Tibial nerve (tissue), 3 donors: ENCODE results near the gene AFG1L.

Source experiments
- POLR2A ChIP-seq, 2 donors: fragments of 450-650 bp; IDR thresholded peaks; one replicate each; pipeline ENCODE4 v1.6.1; 2017; ENCODE audit warnings: antibody characterized with exemption in 2 of 2, mild to moderate bottlenecking in 2 of 2, moderate library complexity in 2 of 2
- TF ChIP-seq, protein P1 (sequence below), 5 experiments: fragments of 200-600 bp in 3 of 5; fragments of 450-650 bp in 2 of 5; sonication (generic) in 3 of 5; IDR thresholded peaks; one replicate each; pipeline ENCODE4 v1.5.1; 2016 to 2019; ENCODE audit warnings: antibody characterized with exemption in 5 of 5, mild to moderate bottlenecking in 3 of 5, moderate library complexity in 2 of 5

GRCh38 chr6:108403236-108403635 is 108.4 kb downstream of the AFG1L start:
- TF ChIP-seq, protein P1, sequence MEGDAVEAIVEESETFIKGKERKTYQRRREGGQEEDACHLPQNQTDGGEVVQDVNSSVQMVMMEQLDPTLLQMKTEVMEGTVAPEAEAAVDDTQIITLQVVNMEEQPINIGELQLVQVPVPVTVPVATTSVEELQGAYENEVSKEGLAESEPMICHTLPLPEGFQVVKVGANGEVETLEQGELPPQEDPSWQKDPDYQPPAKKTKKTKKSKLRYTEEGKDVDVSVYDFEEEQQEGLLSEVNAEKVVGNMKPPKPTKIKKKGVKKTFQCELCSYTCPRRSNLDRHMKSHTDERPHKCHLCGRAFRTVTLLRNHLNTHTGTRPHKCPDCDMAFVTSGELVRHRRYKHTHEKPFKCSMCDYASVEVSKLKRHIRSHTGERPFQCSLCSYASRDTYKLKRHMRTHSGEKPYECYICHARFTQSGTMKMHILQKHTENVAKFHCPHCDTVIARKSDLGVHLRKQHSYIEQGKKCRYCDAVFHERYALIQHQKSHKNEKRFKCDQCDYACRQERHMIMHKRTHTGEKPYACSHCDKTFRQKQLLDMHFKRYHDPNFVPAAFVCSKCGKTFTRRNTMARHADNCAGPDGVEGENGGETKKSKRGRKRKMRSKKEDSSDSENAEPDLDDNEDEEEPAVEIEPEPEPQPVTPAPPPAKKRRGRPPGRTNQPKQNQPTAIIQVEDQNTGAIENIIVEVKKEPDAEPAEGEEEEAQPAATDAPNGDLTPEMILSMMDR (IDR thresholded peaks at IDR 0.05), result no peak
- TF ChIP-seq POLR2A (IDR thresholded peaks at IDR 0.05), result no peak
